ENCODE results near the gene ARL4A. TPM values are rescaled to one million over a fixed set of nuclear protein-coding genes. Genes with fewer than 3 reads are reported as not detected.

ARL4A gene
- polyA plus RNA-seq, 1 donor (not counting 4 experiments of a cell fraction or from before 2014, with no cell fraction given): 17.1 TPM

GRCh38 chr7:12641196-12641595, 46.2 kb upstream of the ARL4A start:
- FAIRE-seq (no peak), DNase-seq (ENCODE audit: low read depth, low spot score) (no peak)
- dilution Hi-C loops (cut with MboI; ENCODE audit: extremely low pct_ligation_motif_present, low sequenced_read_pairs): no loop called here
- Histone ChIP-seq H3K27me3 (ENCODE audit: control insufficient read depth, extremely low read depth, insufficient read depth, low read length) (no peaks in the 10 kb centered on the region), H3K4me3 (ENCODE audit: control insufficient read depth in 2 of 3, extremely low read depth in 1 of 3, insufficient read depth in 2 of 3, low read depth in 1 of 3, low read length in 3 of 3) (no peak overlapping the region), H3K36me3 (ENCODE audit: control insufficient read depth in 2 of 2, extremely low read depth in 1 of 2, insufficient read depth in 2 of 2, low read length in 2 of 2) (no peaks in the 10 kb centered on the region), H3K9ac (ENCODE audit: control insufficient read depth, extremely low read depth, insufficient read depth, low read length) (no peak overlapping the region), H3K4me2 (ENCODE audit: control insufficient read depth, extremely low read depth, insufficient read depth, low read depth, low read length) (no peak overlapping the region), H3K9me1 (ENCODE audit: control insufficient read depth, extremely low read depth, insufficient read depth, low read length) (no peaks in the 10 kb centered on the region), H3K4me1 (ENCODE audit: control insufficient read depth, extremely low read depth, insufficient read depth, low read length) (no peaks in the 10 kb centered on the region), H4K20me1 (ENCODE audit: control insufficient read depth, extremely low read depth, insufficient read depth, low read length) (no peaks in the 10 kb centered on the region), H3K27ac (ENCODE audit: control insufficient read depth, insufficient read depth, low read length) (no peak overlapping the region), H3K9me3 (ENCODE audit: control insufficient read depth, low read depth, low read length) (no peaks in the 10 kb centered on the region), H2AFZ (ENCODE audit: control insufficient read depth, low read length) (no peak overlapping the region), H3K79me2 (ENCODE audit: control insufficient read depth, insufficient read depth, low read length) (no peaks in the 10 kb centered on the region)
- TF ChIP-seq EZH2 (IDR thresholded peaks at IDR 0.05; ENCODE audit: low read length) (no peak), CTCF (optimal IDR thresholded peaks at IDR 0.05 in 1 of 3, IDR thresholded peaks at IDR 0.05 in 1 of 3, conservative IDR thresholded peaks at IDR 0.05 in 1 of 3; ENCODE audit: extremely low read depth in 1 of 3, insufficient read depth in 2 of 3, low read length in 3 of 3) (no peak)

GRCh38 chr7:12642508-12642907, 44.9 kb upstream of the ARL4A start:
- no peak overlapping the region for H3K4me2 ChIP-seq (ENCODE audit: control insufficient read depth, extremely low read depth, insufficient read depth, low read depth, low read length)
- H3K36me3 ChIP-seq (ENCODE audit: control insufficient read depth in 2 of 2, extremely low read depth in 1 of 2, insufficient read depth in 2 of 2, low read length in 2 of 2): no peaks in the 10 kb centered on the region
- DNase-seq (ENCODE audit: low read depth, low spot score) (no peak), FAIRE-seq (no peak)
- H3K4me3 ChIP-seq (ENCODE audit: control insufficient read depth in 2 of 3, extremely low read depth in 1 of 3, insufficient read depth in 2 of 3, low read depth in 1 of 3, low read length in 3 of 3): no peak overlapping the region
- dilution Hi-C loops (cut with MboI; ENCODE audit: extremely low pct_ligation_motif_present, low sequenced_read_pairs): no loop called here
- H3K27me3 ChIP-seq (ENCODE audit: control insufficient read depth, extremely low read depth, insufficient read depth, low read length): no peaks in the 10 kb centered on the region
- no peaks in the 10 kb centered on the region for H4K20me1 ChIP-seq (ENCODE audit: control insufficient read depth, extremely low read depth, insufficient read depth, low read length)
- peaks cover 5% of the 10 kb centered on the region for H3K4me1 ChIP-seq (ENCODE audit: control insufficient read depth, extremely low read depth, insufficient read depth, low read length)
- no peaks in the 10 kb centered on the region for H3K9me1 ChIP-seq (ENCODE audit: control insufficient read depth, extremely low read depth, insufficient read depth, low read length)
- no peak overlapping the region for H3K9ac ChIP-seq (ENCODE audit: control insufficient read depth, extremely low read depth, insufficient read depth, low read length)
- H2AFZ ChIP-seq (ENCODE audit: control insufficient read depth, low read length): no peak overlapping the region
- H3K9me3 ChIP-seq (ENCODE audit: control insufficient read depth, low read depth, low read length): no peaks in the 10 kb centered on the region
- no peak overlapping the region for H3K27ac ChIP-seq (ENCODE audit: control insufficient read depth, insufficient read depth, low read length)
- TF ChIP-seq CTCF (optimal IDR thresholded peaks at IDR 0.05 in 1 of 3, IDR thresholded peaks at IDR 0.05 in 1 of 3, conservative IDR thresholded peaks at IDR 0.05 in 1 of 3; ENCODE audit: extremely low read depth in 1 of 3, insufficient read depth in 2 of 3, low read length in 3 of 3) (no peak), EZH2 (IDR thresholded peaks at IDR 0.05; ENCODE audit: low read length) (no peak)
- no peaks in the 10 kb centered on the region for H3K79me2 ChIP-seq (ENCODE audit: control insufficient read depth, insufficient read depth, low read length)

Measured in keratinocyte (primary cell).